GM18498 (cell line): ENCODE measurements around the gene DYNLL2.
"Not testable (repeated sequence)": the region's sequence is repeated elsewhere in the genome, so short reads cannot be mapped to it uniquely, and the experiment has no call there.

Source experiments
- ATAC-seq: cut with Tn5 transposase; IDR thresholded peaks from one replicate; pipeline ENCODE4 v1.9.1; 2021; ENCODE audit warnings: mild to moderate bottlenecking, moderate library complexity; ENCODE audit not compliant: unreplicated experiment

The DYNLL2 gene

DNA sequence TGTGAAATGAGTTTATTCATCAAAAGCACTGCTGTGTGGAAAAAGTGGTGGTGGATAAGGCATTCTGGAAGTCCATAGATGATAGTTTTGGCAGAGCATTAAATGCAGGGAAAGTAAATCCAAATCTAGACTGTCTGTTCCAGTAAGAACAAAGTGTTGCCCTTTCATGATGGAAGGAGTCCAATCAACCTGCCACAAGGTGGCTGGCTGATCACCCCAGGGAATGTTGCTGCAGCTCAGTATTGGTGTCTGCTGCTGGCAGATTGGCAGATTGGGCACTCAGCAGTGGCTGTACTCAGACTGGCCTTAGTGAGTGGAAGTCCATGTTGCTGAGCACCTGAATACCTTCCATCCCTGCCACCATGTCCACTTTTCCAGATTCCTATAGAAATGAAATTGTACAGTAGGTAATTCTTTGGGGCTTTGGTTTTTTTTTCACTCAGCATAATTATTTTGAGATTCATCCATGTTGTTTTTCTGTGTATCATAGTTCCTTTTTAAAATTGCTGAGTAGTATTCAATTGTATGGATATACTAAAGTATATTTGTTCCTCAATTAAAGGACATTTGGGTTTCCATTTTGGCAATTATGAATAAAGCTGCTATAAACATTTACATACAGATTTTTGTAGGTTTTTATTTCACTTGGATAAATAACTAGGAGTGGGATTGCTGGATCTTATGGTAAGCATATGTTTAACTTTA lies 14.3 kb downstream of the DYNLL2 start:
- ATAC-seq, result no peak

DNA sequence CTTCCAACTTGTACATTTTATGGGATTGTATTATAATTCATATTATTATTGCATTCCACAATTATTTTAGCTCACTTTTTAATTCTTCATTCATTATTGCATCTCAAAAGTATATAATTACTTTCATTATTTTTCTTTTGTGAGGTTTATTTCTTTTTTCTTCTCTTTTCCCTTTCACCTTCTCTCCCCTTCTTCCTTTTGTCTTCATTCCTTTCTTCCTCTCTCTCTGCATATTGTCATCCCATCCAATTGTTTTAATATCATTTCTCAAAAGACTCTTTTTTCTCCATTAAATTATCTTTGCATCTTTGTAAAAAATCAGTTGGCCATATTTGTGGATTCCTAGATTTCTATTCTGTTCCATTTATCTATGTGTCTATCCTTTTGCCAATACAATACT lies 17.3 kb downstream of the DYNLL2 start:
- ATAC-seq, result no peak

DNA sequence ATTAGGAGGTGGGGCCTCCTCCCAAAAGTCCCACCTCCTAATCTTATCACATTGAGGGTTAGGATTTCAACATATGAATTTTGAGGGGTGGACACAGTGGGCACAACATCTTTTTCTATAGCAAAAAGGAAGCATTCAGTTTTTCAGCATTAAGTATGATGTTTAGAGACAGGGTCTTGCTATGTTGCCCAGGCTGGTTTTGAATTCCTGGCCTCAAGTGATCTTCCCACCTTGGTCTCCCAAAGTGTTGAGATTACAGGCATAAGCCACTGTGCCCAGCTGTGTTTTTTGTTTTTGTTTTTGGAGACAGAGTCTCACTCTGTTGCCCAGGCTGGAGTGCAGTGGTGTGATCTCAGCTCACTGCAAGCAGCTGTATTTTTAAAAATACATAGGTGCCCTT lies 18.7 kb downstream of the DYNLL2 start:
- ATAC-seq, result not testable (repeated sequence)

DNA sequence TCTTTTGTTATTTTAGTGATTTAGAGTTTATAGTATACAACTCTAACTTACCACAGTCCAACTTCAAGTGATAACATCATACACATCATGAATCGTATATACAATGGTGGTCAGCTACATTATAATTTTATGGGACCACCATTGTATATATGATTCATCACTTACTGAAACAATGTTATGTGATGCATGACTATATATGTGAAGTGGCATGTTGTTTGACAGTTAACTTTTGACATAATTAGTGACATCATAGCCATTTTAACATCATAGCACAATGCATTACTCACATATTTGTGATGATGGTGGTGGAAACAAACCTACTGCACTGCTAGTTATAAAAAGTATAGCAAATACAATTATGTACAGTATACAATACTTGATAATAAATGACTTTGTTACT lies 21.9 kb downstream of the DYNLL2 start:
- ATAC-seq, result no peak

DNA sequence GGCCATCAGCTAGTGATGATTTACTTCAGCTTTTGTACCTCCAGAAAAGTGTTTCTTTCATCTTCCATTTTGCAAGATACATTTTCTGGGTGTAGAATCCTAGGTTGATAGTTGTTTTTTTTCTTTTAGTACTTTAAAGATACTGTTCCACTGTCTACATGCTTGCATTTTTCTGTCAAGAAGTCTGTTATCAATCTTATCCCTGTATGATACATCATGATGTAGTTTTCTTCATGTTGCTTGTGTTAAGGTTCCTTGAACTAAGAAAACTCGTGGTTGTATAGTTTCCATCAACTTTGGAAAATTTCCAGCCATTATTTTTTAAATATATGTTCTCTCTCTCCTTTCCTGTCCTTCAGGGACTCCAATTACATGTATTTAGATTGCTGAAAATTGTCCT lies 24.1 kb downstream of the DYNLL2 start:
- ATAC-seq, result no peak

DNA sequence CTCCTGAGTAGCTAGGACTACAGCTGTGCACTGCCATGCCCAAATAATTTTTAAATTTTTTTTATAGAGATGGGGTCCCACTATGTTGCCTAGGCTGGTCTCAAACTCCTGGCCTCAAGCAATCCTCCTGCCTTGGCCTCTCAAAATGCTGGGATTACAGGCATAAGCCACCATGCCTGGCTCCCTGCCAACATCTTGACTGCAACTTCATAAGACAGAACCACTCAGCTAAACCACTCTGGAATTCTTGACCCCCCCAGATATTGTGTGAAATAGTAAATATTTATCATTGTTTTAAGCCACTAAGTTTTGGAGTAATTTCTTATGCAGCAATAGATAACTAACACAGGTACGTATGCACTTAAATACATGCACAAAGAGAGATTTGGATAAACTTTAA lies 26.0 kb downstream of the DYNLL2 start:
- no peak for ATAC-seq

DNA sequence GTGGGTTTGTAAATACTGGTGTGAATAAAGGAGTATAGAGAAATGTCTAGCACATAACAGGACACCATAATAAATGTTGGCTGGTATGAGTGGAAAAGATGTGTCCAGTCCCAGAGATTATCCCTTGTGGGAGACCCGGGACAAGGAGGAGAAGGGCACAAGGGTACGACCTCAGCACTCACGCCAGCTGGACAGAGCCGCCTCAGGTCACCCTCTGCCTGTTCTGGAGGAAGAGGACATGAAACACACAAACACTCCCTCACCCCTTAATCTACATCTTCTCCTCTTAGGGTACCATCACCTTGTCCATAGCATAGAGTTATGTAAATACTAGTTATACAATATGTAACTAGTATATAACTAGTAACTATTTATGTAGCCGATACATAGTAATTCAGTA lies 26.8 kb downstream of the DYNLL2 start:
- no peak for ATAC-seq

DNA sequence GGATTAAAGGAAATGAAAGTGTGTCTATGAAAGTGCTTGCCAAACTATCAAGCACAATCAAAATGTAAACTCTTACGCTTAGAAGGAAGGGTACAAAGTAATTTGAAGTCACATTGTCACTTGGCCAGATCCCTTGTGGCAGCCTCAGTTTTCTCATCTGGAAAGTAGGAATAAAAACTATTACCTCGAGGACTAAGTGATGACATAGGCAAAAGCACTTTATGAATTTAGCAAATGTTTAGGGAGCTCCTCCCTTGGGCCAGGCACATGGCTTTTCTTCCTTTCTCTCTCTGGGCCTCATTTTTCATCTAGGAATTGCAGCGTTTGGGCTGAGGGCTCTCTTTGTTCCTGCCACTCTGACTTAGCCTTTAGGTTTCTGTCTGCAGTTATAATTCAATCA lies 28.5 kb downstream of the DYNLL2 start:
- no peak for ATAC-seq

DNA sequence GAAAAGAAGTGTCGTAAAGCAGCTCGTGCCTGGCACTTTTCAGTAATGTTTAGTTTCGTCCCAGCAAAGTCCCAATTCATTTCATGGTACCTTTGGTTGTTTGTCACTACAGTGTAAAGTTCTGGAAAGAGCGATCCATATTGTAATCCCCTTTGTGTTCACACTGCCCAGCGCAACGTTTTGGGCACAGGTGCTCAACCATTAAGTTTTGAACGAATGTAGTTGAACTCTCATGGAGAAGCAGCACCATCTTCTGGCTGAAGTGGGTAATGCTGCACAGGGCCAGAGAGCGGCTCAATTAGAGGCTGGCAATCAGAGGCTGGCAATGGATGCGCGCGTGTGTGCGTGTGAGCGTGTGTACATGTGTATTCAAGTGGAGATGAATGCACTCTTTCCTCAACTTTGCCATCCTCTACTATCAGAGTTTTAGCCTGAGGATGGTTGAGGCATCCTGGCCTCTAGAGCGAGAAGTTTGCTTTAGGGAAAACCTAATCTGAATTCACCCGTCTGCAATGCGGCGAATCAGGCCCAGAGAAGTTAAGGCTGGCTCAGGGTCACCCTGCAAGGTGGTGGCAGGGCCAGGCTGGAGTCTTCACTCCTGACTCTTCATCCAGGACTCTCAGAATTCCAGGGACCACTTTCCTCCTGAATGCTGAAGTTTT lies 29.9 kb downstream of the DYNLL2 start:
- ATAC-seq, result no peak

DNA sequence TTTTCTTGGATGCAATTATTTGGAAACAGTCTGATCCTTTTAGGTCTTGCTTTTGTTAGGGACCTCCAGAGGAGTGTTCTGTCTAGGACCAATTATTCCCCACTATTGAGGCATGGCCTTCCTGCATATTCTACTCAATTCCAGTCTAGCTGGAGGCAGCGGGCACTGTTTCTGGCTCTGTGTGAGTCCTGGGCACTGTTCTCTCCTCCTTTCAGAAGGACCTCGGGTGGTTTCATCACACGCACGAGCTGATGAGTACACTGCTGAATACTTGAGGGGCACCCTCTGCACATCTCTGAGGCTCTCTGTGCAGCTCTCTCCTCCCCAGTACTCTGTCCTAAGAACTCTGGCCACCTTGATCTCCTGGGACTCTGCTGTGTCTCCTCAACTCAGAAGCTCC lies 30.7 kb downstream of the DYNLL2 start:
- ATAC-seq, result no peak

DNA sequence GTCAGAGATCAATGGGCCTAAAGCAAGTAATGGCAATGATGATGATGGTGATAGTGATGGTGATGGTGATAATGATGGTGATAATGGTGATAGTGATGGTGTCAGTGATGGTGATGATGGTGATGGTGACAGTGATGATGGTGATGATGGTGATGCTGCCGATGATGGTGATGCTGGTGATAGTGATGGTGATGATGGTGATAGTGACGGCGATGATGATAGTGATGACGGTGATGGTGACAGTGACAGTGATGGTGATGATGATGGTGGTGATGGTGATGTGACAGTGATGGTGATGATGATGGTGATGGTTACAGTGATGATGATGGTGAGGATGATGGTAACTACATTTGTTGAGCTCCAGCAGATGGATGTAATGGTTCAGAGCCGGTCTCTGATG lies 34.2 kb downstream of the DYNLL2 start:
- no peak for ATAC-seq

DNA sequence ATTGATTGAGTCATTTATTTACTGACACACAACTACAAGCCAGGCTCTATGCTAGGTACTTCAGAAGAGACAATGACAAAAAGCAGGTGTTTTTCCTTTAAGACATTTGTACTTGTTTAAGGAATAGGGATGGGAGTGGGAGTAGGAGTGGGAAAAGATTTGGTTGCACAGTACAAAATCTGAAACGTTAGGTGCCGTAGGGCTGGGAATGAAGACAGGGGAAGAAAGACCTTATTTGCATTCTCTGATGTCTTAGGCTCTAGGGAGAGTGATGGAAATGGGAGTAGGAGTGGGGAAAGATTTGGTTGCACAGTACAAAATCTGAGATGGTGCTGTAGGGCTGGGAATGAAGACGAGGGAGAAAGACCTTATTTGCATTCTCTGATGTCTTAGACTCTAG lies 36.3 kb downstream of the DYNLL2 start:
- ATAC-seq, result no peak

DNA sequence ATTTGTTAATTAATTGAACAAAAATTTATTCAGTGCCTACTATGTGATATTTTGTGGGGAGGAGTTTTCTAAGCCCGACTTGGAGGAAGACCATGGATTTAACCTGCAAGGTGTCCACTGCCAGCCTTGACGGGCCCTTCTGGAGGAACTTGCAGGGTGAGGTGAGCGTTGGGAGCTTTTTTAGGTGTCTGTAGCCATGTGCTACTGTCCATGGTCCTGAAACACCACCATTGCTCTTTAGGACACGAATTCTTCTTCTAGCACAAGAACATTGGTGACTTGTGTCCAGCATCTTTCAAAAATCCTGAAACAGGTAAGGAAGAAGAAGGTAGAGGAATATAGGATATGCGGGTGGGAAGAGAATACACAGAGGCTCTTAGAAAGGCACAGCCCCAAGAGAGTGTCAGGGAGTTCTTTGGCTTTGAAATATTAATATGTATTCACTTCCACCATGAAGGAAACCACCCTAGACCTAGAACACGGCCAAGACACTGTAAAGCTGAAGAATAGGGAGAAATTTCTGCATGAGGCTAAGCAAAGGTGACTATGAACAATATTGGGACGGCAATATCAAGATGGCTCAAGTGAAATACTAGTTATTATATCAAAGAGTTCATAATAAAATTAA lies 37.1 kb downstream of the DYNLL2 start:
- no peak for ATAC-seq

DNA sequence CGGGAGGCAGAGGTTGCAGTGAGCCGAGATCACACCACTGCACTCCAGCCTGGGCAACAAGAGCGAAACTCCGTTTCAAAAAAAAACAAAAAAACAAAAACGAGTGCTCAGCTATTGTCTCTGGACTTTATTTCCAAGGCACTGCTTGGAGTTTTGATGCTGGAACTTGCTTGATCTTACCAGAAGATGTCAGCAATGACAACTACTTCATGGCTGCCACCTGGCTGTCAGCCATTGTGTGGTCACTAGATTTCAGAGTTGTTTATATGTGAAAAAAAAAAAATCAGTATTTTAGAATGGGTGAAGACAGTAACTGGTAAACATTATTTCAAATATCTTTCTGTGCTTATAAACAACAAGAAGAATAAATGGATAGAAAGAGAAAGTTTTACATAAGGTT lies 38.7 kb downstream of the DYNLL2 start:
- no peak for ATAC-seq

DNA sequence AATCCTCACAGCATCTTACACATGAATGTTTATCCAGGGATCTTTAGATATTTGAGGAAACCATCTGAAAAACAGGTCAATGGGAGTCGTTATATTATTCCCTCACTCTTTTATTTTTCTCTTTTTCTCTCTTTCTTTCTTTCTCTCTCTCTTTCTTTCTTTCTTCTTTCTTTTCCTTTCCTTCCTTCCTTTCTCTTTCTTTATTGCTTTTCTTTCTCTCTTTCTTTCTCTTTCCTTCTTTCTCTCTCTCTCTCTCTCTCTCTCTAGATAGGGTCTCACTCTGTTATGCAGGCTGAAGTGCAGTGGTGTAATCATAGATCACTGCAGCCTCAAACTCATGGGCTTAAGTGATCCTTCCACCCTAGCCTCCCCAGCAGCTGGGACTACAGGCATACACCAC lies 44.6 kb downstream of the DYNLL2 start:
- ATAC-seq, result no peak

DNA sequence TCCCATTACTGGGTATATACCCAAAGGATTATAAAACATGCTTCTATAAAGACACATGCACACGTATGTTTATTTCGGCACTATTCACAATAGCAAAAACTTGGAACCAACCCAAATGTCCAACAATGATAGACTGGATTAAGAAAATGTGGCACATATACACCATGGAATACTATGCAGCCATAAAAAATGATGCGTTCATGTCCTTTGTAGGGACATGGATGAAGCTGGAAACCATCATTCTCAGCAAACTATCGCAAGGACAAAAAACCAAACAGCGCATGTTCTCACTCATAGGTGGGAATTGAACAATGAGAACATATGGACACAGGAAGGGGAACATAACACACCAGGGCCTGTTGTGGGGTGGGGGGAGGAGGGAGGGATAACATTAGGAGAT lies 49.5 kb downstream of the DYNLL2 start:
- ATAC-seq, result not testable (repeated sequence)

DNA sequence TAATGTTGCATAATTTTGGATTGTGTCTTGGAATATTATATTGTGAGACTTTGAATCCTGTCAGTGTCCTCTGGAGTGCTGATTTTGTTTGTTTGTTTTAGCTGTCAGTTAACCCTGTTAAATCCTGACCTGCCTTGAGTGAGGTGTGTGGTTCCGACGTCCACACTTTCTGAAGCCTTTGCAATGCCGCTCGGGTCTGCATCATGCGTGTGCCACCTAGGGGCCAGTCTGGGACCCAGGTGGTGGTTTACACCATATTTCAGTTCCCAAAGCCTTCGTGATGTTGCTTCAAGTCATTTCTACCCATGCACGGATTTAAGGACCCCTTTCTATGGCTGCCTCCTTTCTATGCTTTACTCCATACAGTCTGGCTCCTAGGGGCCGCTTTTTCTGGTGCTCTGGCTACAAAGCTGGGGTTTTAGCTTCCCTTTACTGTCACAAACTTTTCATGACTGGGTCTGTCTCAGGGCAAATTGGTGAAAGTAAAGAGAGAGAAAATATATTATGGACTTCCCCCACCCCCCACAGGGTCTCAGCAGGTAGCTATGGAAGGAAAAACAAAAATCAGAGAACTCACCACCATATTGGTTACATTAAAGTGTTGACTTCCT lies 53.6 kb downstream of the DYNLL2 start:
- no peak for ATAC-seq

DNA sequence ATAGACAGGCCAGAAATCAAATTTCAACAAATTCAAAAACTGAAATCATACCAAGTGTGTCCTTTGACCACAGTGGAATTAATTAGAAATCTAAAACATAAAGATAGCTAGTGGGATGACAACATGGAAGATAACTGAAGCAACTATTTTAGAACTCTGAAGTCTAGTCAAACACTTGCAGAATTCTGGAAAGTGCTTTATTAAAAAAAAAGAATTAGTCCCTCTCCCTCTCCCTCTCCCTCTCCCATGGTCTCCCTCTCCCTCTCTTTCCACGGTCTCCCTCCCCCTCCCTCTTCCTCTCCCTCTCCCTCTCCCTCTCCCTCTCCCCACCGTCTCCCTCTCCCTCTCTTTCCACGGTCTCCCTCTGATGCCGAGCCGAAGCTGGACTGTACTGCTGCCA lies 58.3 kb downstream of the DYNLL2 start:
- no peak for ATAC-seq

DNA sequence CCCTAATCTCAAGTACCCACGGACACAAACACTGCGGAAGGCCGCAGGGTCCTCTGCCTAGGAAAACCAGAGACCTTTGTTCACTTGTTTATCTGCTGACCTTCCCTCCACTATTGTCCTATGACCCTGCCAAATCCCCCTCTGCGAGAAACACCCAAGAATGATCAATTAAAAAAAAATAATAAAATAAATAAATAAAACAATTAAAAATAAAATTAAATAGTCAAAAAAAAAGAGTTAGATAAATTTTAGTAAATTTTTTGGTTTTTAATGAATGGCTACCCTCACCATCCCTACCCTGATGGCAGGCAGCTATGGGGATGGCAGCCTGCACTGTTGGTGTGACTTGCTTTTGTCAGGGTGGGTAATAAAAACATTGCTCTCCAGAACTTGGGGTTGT lies 60.1 kb downstream of the DYNLL2 start:
- ATAC-seq, result not testable (repeated sequence)

DNA sequence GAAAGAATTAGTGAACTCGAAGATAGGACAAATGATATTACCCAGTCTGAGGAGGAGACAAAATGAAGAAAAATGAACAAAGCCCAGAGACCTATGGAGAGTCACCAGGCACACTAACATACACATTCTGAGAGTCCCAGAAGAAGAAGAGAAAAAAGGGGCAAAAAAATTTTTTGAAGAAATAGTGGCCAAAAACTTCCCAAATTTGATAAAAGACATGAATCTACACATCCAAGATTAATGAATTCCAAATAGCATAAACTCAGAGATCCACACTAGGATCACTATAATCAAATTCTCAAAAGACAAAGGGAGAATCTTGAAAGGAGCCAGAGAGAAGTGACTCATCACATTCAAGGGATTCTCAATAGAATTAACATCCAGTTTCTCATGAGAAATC lies 61.6 kb downstream of the DYNLL2 start:
- ATAC-seq, result no peak
